ENCODE data around the gene MAP2K5. TPM values are rescaled to one million over a fixed set of nuclear protein-coding genes. Genes with fewer than 3 reads are reported as not detected.

Gene MAP2K5
- total and polyA plus RNA-seq, 2 experiments from 2014 or later: 12.4 to 13.7 TPM

- no peak for TF ChIP-seq CTCF (IDR thresholded peaks at IDR 0.05; ENCODE audit: poor library complexity)
- no peak for TF ChIP-seq EZH2phosphoT487 (IDR thresholded peaks at IDR 0.05; ENCODE audit: low read depth, severe bottlenecking, unreplicated experiment)
- TF ChIP-seq EZH2 (IDR thresholded peaks at IDR 0.05; ENCODE audit: borderline replicate concordance): no peak
- Histone ChIP-seq H4K20me1 (ENCODE audit: insufficient read depth, poor library complexity, severe bottlenecking) (no peaks in the 10 kb centered on the region), H3K79me2 (no peaks in the 10 kb centered on the region)
Measured at GRCh38 chr15:67509918-67510317, 32.6 kb upstream of the MAP2K5 start.

GRCh38 chr15:67510597-67511190 lies 31.8 kb upstream of the MAP2K5 start:
- no peaks in the 10 kb centered on the region for H3K79me2 ChIP-seq
- DNase-seq (ENCODE audit: low spot score): no peak
- TF ChIP-seq CTCF (IDR thresholded peaks at IDR 0.05; ENCODE audit: poor library complexity): no peak
- no peak for TF ChIP-seq EZH2 (IDR thresholded peaks at IDR 0.05; ENCODE audit: borderline replicate concordance)
- no peak overlapping the region for H3K27ac ChIP-seq
- H3K9me3 ChIP-seq (ENCODE audit: low read depth): no peaks in the 10 kb centered on the region
- no peak overlapping the region for H3K4me3 ChIP-seq
- 77% methylated on average over 7 of the region's 7 CpGs for WGBS (ENCODE audit: low lambda C conversion rate, missing lambda C conversion rate)
- no peaks in the 10 kb centered on the region for H4K20me1 ChIP-seq (ENCODE audit: insufficient read depth, poor library complexity, severe bottlenecking)
- H3K4me2 ChIP-seq: no peak overlapping the region
- no peaks in the 10 kb centered on the region for H3K9me2 ChIP-seq (replicated peaks; ENCODE audit: insufficient read depth)
- H2AFZ ChIP-seq: no peak overlapping the region
- no peaks in the 10 kb centered on the region for H3K4me1 ChIP-seq (ENCODE audit: insufficient read depth)
- H3K27me3 ChIP-seq: no peaks in the 10 kb centered on the region
- no peaks in the 10 kb centered on the region for H3K36me3 ChIP-seq (replicated peaks; ENCODE audit: insufficient read depth, low read depth)

More at GRCh38 chr15:67509918-67510317, 32.6 kb upstream of the MAP2K5 start:
- no peaks in the 10 kb centered on the region for H3K9me2 ChIP-seq (replicated peaks; ENCODE audit: insufficient read depth)
- no peaks in the 10 kb centered on the region for H3K27me3 ChIP-seq
- H3K4me3 ChIP-seq: no peak overlapping the region
- H3K9me3 ChIP-seq (ENCODE audit: low read depth): no peaks in the 10 kb centered on the region
- no peaks in the 10 kb centered on the region for H3K4me1 ChIP-seq (ENCODE audit: insufficient read depth)
- WGBS (ENCODE audit: low lambda C conversion rate, missing lambda C conversion rate): 97% methylated on average over 4 of the region's 4 CpGs
- H3K4me2 ChIP-seq: no peak overlapping the region
- no peak overlapping the region for H3K27ac ChIP-seq
- no peaks in the 10 kb centered on the region for H3K36me3 ChIP-seq (replicated peaks; ENCODE audit: insufficient read depth, low read depth)
- DNase-seq (ENCODE audit: low spot score): no peak
- H2AFZ ChIP-seq: no peak overlapping the region

GRCh38 chr15:67511606-67512005 lies 30.9 kb upstream of the MAP2K5 start:
- H3K4me3 ChIP-seq: no peak overlapping the region
- 96% methylated on average over 3 of the region's 3 CpGs for WGBS (ENCODE audit: low lambda C conversion rate, missing lambda C conversion rate)
- TF ChIP-seq EZH2 (IDR thresholded peaks at IDR 0.05; ENCODE audit: borderline replicate concordance) (no peak), EZH2phosphoT487 (IDR thresholded peaks at IDR 0.05; ENCODE audit: low read depth, severe bottlenecking, unreplicated experiment) (no peak), CTCF (IDR thresholded peaks at IDR 0.05; ENCODE audit: poor library complexity) (no peak)

More at GRCh38 chr15:67511606-67512005, 30.9 kb upstream of the MAP2K5 start:
- Histone ChIP-seq H2AFZ (no peak overlapping the region), H3K27ac (no peak overlapping the region), H3K36me3 (replicated peaks; ENCODE audit: insufficient read depth, low read depth) (no peaks in the 10 kb centered on the region), H3K4me2 (no peak overlapping the region), H3K4me1 (ENCODE audit: insufficient read depth) (no peaks in the 10 kb centered on the region), H3K79me2 (no peaks in the 10 kb centered on the region), H3K27me3 (no peaks in the 10 kb centered on the region), H3K9me3 (ENCODE audit: low read depth) (no peaks in the 10 kb centered on the region), H3K9me2 (replicated peaks; ENCODE audit: insufficient read depth) (no peaks in the 10 kb centered on the region), H4K20me1 (ENCODE audit: insufficient read depth, poor library complexity, severe bottlenecking) (no peaks in the 10 kb centered on the region)
- no peak for DNase-seq (ENCODE audit: low spot score)
